Thymus (tissue), 11 donors: ENCODE measurements around the gene MOB4. TPM values are rescaled to one million over a fixed set of nuclear protein-coding genes. Genes with fewer than 3 reads are reported as not detected.
"Not testable (repeated sequence)": the region's sequence is repeated elsewhere in the genome, so short reads cannot be mapped to it uniquely, and the experiment has no call there.

Source experiments
- DNase-seq, 9 donors: peaks; one replicate each; pipeline ENCODE4 v3.0.0-alpha.2; 2013; ENCODE audit warnings: low spot score in 9 of 9, low read depth in 6 of 9, missing footprints in 1 of 9
- H3K27ac ChIP-seq, 2 donors: one replicate each; pipeline ENCODE4 v1.5.1; 2013; ENCODE audit warnings: control low read depth in 1 of 2, low read depth in 1 of 2, low read length in 1 of 2, mild to moderate bottlenecking in 1 of 2, moderate library complexity in 1 of 2
- H3K27me3 ChIP-seq, 2 donors: one replicate each; pipeline ENCODE4 v1.5.1; 2013; ENCODE audit warnings: low read length in 1 of 2; ENCODE audit not compliant: control insufficient read depth in 2 of 2, insufficient read depth in 1 of 2
- H3K36me3 ChIP-seq, 2 donors: one replicate each; pipeline ENCODE4 v1.5.1; 2013; ENCODE audit warnings: low read length in 1 of 2, mild to moderate bottlenecking in 1 of 2, moderate library complexity in 1 of 2; ENCODE audit not compliant: control insufficient read depth in 2 of 2, insufficient read depth in 2 of 2
- H3K4me1 ChIP-seq, 2 donors: one replicate each; pipeline ENCODE4 v1.5.1; 2013; ENCODE audit warnings: low read length in 2 of 2; ENCODE audit not compliant: control insufficient read depth in 2 of 2, insufficient read depth in 2 of 2
- H3K4me3 ChIP-seq, 2 donors: one replicate each; pipeline ENCODE4 v1.5.1; 2013; ENCODE audit warnings: low read length in 2 of 2, control low read depth in 1 of 2, mild to moderate bottlenecking in 1 of 2
- H3K9me3 ChIP-seq, 2 donors: one replicate each; pipeline ENCODE4 v1.5.1; 2013; ENCODE audit warnings: low read length in 1 of 2, mild to moderate bottlenecking in 1 of 2; ENCODE audit not compliant: control insufficient read depth in 2 of 2, insufficient read depth in 1 of 2
- whole genome bisulfite sequencing: extraction: QIAGEN DNeasy Blood & Tissue Kit; methylation state at CpG from one replicate; pipeline ENCODE4 v1.1.7; 2013; 5-methylcytosine and 5-hydroxymethylcytosine counted together
- polyA plus RNA-seq: library from polyadenylated mRNA; stranded (reverse); fragments of 200-250 nt; gene quantifications from one replicate; pipeline ENCODE4 v1.2.3, GENCODE V29; 2013
- total RNA-seq: library from RNA; stranded (reverse); fragments of 120-200 nt; gene quantifications from one replicate; pipeline ENCODE4 v1.2.4, GENCODE V29; 2013
- donor health status: healthy.

The MOB4 gene
- total and polyA plus RNA-seq, 2 donors, result 36.7 to 43.5 TPM

GRCh38 chr2:197587255-197587654 is 71.4 kb downstream of the MOB4 start:
- H3K4me3 ChIP-seq, H3K4me1 ChIP-seq, H3K27me3 ChIP-seq, DNase-seq, H3K36me3 ChIP-seq, H3K27ac ChIP-seq, H3K9me3 ChIP-seq: not testable (repeated sequence)
- WGBS, result 97% methylated on average over 7 of the region's 7 CpGs

- 96% methylated on average over 32 of the region's 32 CpGs for WGBS
- no peaks in the 10 kb centered on the region for H3K4me1 ChIP-seq
- no peak overlapping the region for H3K27ac ChIP-seq
- H3K9me3 ChIP-seq, result peaks cover 0 to 5% of the 10 kb centered on the region in 2 donors
- no peaks in the 10 kb centered on the region for H3K36me3 ChIP-seq
- no peak overlapping the region for H3K4me3 ChIP-seq
- no peak for DNase-seq
- H3K27me3 ChIP-seq, result no peaks in the 10 kb centered on the region
Measured at GRCh38 chr2:197591339-197592072, 75.6 kb downstream of the MOB4 start.

- Histone ChIP-seq H3K4me3 (no peak overlapping the region), H3K9me3 (no peaks in the 10 kb centered on the region), H3K4me1 (no peaks in the 10 kb centered on the region), H3K36me3 (no peaks in the 10 kb centered on the region), H3K27ac (no peak overlapping the region), H3K27me3 (no peaks in the 10 kb centered on the region)
- 91% methylated on average over 1 of the region's 1 CpG for WGBS
- DNase-seq, result no peak
Measured at GRCh38 chr2:197596766-197597165, 80.9 kb downstream of the MOB4 start.

- H3K4me1 ChIP-seq, result no peaks in the 10 kb centered on the region
- H3K9me3 ChIP-seq, result no peaks in the 10 kb centered on the region
- no peak overlapping the region for H3K27ac ChIP-seq
- WGBS, result over 99% methylated on average over 4 of the region's 4 CpGs
- DNase-seq, result no peak
- no peaks in the 10 kb centered on the region for H3K36me3 ChIP-seq
- H3K4me3 ChIP-seq, result no peak overlapping the region
- no peaks in the 10 kb centered on the region for H3K27me3 ChIP-seq
Measured at GRCh38 chr2:197597166-197597565, 81.3 kb downstream of the MOB4 start.

GRCh38 chr2:197598450-197598849 is 82.6 kb downstream of the MOB4 start:
- Histone ChIP-seq H3K4me3 (no peak overlapping the region), H3K27ac (no peak overlapping the region), H3K27me3 (no peaks in the 10 kb centered on the region), H3K9me3 (no peaks in the 10 kb centered on the region), H3K36me3 (no peaks in the 10 kb centered on the region), H3K4me1 (no peaks in the 10 kb centered on the region)
- no peak for DNase-seq
- WGBS, result 99% methylated on average over 5 of the region's 5 CpGs

- H3K4me1 ChIP-seq, result no peaks in the 10 kb centered on the region
- H3K9me3 ChIP-seq, result no peaks in the 10 kb centered on the region
- no peaks in the 10 kb centered on the region for H3K36me3 ChIP-seq
- H3K27me3 ChIP-seq, result no peaks in the 10 kb centered on the region
- H3K27ac ChIP-seq, result no peak overlapping the region
- DNase-seq, result peak; percentile 8 to 62 (median 19)
- WGBS, result 32% methylated on average over 11 of the region's 11 CpGs
- H3K4me3 ChIP-seq, result peak overlapping the region in 1 of 2 donors; percentile 19
Measured at GRCh38 chr2:197599285-197599965, 83.6 kb downstream of the MOB4 start.

GRCh38 chr2:197600306-197600705 is 84.4 kb downstream of the MOB4 start:
- 97% methylated on average over 5 of the region's 5 CpGs for WGBS
- no peak overlapping the region for H3K4me3 ChIP-seq
- H3K9me3 ChIP-seq, result no peaks in the 10 kb centered on the region
- no peak overlapping the region for H3K27ac ChIP-seq
- no peaks in the 10 kb centered on the region for H3K36me3 ChIP-seq
- H3K4me1 ChIP-seq, result no peaks in the 10 kb centered on the region
- no peaks in the 10 kb centered on the region for H3K27me3 ChIP-seq
- DNase-seq, result no peak

- Histone ChIP-seq H3K27ac (no peak overlapping the region), H3K4me1 (no peaks in the 10 kb centered on the region), H3K9me3 (no peaks in the 10 kb centered on the region), H3K27me3 (no peaks in the 10 kb centered on the region), H3K4me3 (no peak overlapping the region), H3K36me3 (no peaks in the 10 kb centered on the region)
- 93% methylated on average over 2 of the region's 2 CpGs for WGBS
- DNase-seq, result no peak
Measured at GRCh38 chr2:197601726-197602125, 85.9 kb downstream of the MOB4 start.
